Immature natural killer cell (primary cell): ENCODE results near the gene MYO15A. TPM values are rescaled to one million over a fixed set of nuclear protein-coding genes. Genes with fewer than 3 reads are reported as not detected.
A peak's percentile ranks its signal among the peaks of the same experiment; 100 is the strongest.

Experiments
- DNase-seq, 3 donors: peaks; one replicate each; pipeline ENCODE4 v3.0.0; 2022; ENCODE audit warnings: mixed read lengths in 1 of 3
- H3K27ac Mint-ChIP-seq, 6 donors: one replicate each; pipeline ENCODE4 v1.8.0; 2020; ENCODE audit warnings: mixed read lengths in 6 of 6, mild to moderate bottlenecking in 5 of 6, inconsistent platforms in 4 of 6, moderate library complexity in 3 of 6
- H3K27me3 Mint-ChIP-seq, 3 donors: one replicate each; pipeline ENCODE4 v1.8.0; 2020 to 2021; ENCODE audit warnings: low read depth in 3 of 3, mild to moderate bottlenecking in 3 of 3, mixed read lengths in 3 of 3, moderate library complexity in 3 of 3, inconsistent platforms in 1 of 3
- H3K36me3 Mint-ChIP-seq, 3 donors: one replicate each; pipeline ENCODE4 v1.8.0; 2020; ENCODE audit warnings: mixed read lengths in 3 of 3, inconsistent platforms in 2 of 3, mild to moderate bottlenecking in 2 of 3
- H3K4me1 Mint-ChIP-seq, 2 donors: one replicate each; pipeline ENCODE4 v1.8.0; 2020; ENCODE audit warnings: inconsistent platforms in 2 of 2, mild to moderate bottlenecking in 2 of 2, mixed read lengths in 2 of 2, moderate library complexity in 1 of 2
- H3K4me3 Mint-ChIP-seq, 5 donors: one replicate each; pipeline ENCODE4 v1.8.0; 2020; ENCODE audit warnings: mild to moderate bottlenecking in 5 of 5, mixed read lengths in 5 of 5, inconsistent platforms in 3 of 5, moderate library complexity in 3 of 5
- H3K9me3 Mint-ChIP-seq, 6 donors: one replicate each; pipeline ENCODE4 v1.8.0; 2020; ENCODE audit warnings: mild to moderate bottlenecking in 6 of 6, mixed read lengths in 6 of 6, inconsistent platforms in 4 of 6, moderate library complexity in 3 of 6
- polyA plus RNA-seq, 3 donors: library from polyadenylated mRNA; unstranded; fragments of 300-500 nt; fragmentation: Illumina TruSeq; gene quantifications; one replicate each; pipeline ENCODE4 v1.2.3, GENCODE V29; 2021

MYO15A gene
- polyA plus RNA-seq, 3 donors from 2014 or later, result 0.13 to 0.29 TPM; not detected in 1

- H3K36me3 Mint-ChIP-seq, result no peaks in the 10 kb centered on the region
- no peak for DNase-seq
- no peaks in the 10 kb centered on the region for H3K9me3 Mint-ChIP-seq
- peaks cover 0 to 2% (median under 1%) of the 10 kb centered on the region in 3 donors for H3K27me3 Mint-ChIP-seq
- no peak overlapping the region for H3K4me3 Mint-ChIP-seq
- peak overlapping the region in 2 of 6 donors; percentile 25 to 55 for H3K27ac Mint-ChIP-seq
- peaks cover 7 to 8% of the 10 kb centered on the region in 2 donors for H3K4me1 Mint-ChIP-seq
Measured at GRCh38 chr17:18161207-18162145, 52.9 kb downstream of the MYO15A start.

DNA sequence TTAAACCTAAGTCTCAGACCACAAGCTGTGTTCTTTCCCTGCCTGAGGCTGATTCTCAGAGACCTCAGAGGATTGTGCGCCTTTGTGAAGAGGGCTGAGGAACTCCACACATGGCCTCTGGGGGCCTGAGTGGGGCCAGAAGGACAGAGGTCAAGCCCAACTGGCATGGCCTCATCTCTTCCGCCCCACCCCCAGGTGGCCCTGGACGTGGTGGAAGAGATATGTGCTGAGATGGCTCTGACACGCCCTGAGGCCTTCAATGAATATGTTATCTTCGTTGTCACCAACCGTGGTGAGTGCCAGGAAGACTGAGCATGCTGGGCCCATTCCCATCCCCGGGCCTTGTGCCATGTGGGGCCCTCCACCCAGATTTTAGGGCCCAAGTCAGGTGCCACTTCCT is 55.0 kb downstream of the MYO15A start:
- no peaks in the 10 kb centered on the region for H3K9me3 Mint-ChIP-seq
- H3K4me1 Mint-ChIP-seq, result peaks cover 0 to 3% of the 10 kb centered on the region in 2 donors
- no peak for DNase-seq
- H3K4me3 Mint-ChIP-seq, result no peak overlapping the region
- no peaks in the 10 kb centered on the region for H3K36me3 Mint-ChIP-seq
- H3K27ac Mint-ChIP-seq, result no peak overlapping the region
- H3K27me3 Mint-ChIP-seq, result peaks cover 0 to 2% (median 1%) of the 10 kb centered on the region in 3 donors

DNA sequence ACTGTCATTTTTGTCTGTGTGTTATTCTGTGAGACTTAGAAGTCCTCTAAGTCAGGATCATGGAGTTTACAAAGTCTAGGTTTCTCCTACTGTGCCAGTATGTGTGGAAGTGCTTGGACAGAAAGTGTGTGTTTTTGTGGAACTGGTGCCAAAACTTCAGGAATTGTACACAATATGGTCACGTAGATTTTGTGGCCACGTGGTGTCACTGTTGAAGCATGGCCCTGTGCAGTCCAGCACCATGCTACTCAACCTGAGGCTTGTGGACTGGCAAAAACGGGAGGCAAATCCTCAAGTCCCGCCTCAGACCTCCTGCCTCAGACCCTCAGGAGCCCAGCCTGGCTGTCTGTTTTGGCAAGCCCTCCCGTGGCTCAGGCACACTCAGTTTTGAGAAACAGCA is 58.3 kb downstream of the MYO15A start:
- Mint-ChIP-seq H3K4me1 (no peaks in the 10 kb centered on the region), H3K27ac (no peak overlapping the region), H3K4me3 (no peak overlapping the region), H3K27me3 (peaks cover 0 to 4% (median 1%) of the 10 kb centered on the region in 3 donors), H3K9me3 (no peaks in the 10 kb centered on the region), H3K36me3 (no peaks in the 10 kb centered on the region)
- DNase-seq, result no peak

DNA sequence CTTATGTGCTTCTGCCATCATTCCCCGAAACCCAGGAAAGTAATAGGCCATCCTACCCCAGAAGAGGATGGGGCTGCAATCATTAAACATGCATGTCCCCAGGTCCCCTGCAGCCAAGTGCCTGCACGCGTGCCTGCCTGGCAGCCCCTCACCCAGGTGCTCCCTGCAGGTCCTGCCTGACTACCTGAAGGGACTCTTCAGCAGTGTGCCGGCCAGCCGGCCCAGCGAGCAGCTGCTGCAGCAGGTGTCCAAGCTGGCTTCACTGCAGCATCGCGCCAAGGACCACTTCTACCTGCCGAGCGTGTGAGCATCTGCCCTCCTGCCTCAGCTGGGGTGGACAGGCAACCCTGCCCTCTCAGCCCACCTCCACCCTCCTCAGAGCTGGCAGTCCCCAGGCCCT is 58.9 kb downstream of the MYO15A start:
- H3K4me3 Mint-ChIP-seq, result no peak overlapping the region
- H3K4me1 Mint-ChIP-seq, result no peaks in the 10 kb centered on the region
- no peaks in the 10 kb centered on the region for H3K36me3 Mint-ChIP-seq
- peaks cover 0 to 4% (median 1%) of the 10 kb centered on the region in 3 donors for H3K27me3 Mint-ChIP-seq
- H3K9me3 Mint-ChIP-seq, result no peaks in the 10 kb centered on the region
- DNase-seq, result no peak
- no peak overlapping the region for H3K27ac Mint-ChIP-seq

DNA sequence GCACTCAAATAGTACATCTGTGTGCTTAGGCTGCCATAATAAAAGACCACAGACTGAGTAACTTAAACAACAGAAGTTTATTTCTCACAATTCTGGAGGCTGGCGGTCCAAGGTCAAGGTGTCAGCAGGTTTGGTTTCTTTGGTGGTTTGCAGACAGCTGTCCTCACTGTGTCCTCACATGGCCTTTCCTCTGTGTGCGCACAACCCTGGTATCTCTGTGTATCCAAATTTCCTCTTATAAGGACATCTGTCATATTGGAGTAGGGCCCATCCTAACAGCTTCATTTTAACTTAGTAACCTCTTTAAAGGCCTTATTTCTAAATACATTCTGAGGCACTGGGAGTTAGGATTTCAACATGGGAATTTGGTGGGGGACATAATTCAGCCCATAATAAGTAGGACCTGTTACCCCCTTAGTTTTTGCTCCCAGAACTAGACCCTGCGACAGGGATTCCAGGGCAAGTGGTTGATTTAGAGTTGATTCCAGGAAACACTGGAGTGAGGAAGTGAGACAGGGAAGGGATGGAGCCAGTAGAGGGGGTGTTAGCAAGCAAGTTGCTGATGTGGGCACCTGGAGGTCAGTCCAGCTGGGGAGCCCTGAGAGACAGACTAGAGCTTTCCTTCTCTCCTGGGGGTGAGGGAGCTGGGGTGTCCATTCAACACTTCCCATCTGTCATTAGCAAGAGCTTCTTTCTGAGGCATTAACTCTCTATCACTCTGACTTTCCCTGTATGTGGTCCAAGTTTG is 64.1 kb downstream of the MYO15A start:
- Mint-ChIP-seq H3K9me3 (no peaks in the 10 kb centered on the region), H3K4me3 (no peak overlapping the region), H3K4me1 (no peaks in the 10 kb centered on the region), H3K27me3 (peaks cover 0 to 7% (median 2%) of the 10 kb centered on the region in 3 donors), H3K36me3 (peaks cover 0 to 4% (median 0%) of the 10 kb centered on the region in 3 donors), H3K27ac (no peak overlapping the region)
- DNase-seq, result no peak

- Mint-ChIP-seq H3K27ac (no peak overlapping the region), H3K4me3 (no peak overlapping the region), H3K27me3 (peaks cover 0 to 7% (median 2%) of the 10 kb centered on the region in 3 donors), H3K9me3 (no peaks in the 10 kb centered on the region), H3K4me1 (no peaks in the 10 kb centered on the region), H3K36me3 (peaks cover 0 to 4% (median 0%) of the 10 kb centered on the region in 3 donors)
- DNase-seq, result no peak
Measured at GRCh38 chr17:18173740-18174139, 65.2 kb downstream of the MYO15A start.

- Mint-ChIP-seq H3K36me3 (peaks cover 0 to 4% (median 0%) of the 10 kb centered on the region in 3 donors), H3K27me3 (peaks cover 0 to 9% (median 2%) of the 10 kb centered on the region in 3 donors), H3K27ac (no peak overlapping the region), H3K9me3 (no peaks in the 10 kb centered on the region), H3K4me3 (no peak overlapping the region), H3K4me1 (no peaks in the 10 kb centered on the region)
- no peak for DNase-seq
Measured at GRCh38 chr17:18176176-18176575, 67.6 kb downstream of the MYO15A start.

- DNase-seq, result no peak
- Mint-ChIP-seq H3K9me3 (no peaks in the 10 kb centered on the region), H3K27ac (peak overlapping the region in 1 of 6 donors; percentile 40), H3K27me3 (peaks cover 0 to 9% (median 2%) of the 10 kb centered on the region in 3 donors), H3K4me1 (peaks cover 2 to 3% of the 10 kb centered on the region in 2 donors), H3K36me3 (peaks cover 0 to 4% (median 0%) of the 10 kb centered on the region in 3 donors), H3K4me3 (no peak overlapping the region)
Measured at GRCh38 chr17:18177133-18177532, 68.6 kb downstream of the MYO15A start.

DNA sequence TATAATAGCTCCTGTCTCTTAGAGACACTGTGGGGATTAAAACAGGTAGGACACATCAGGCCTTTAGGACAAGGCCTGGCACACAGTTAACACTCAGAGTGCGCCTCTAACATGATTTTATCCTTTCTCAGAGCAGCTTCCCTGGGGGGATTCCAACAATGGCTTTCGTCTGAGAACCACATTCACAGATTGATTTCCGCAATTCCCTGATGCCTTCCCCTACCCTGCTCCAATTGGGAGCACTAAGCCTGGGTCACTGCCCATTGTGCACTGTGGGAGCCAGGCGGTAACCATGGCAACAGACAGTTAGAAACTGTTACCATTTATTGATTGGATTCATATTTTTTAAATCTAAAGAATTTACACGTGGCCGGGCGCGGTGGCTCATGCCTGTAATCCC is 69.2 kb downstream of the MYO15A start:
- no peak for DNase-seq
- no peak overlapping the region for H3K27ac Mint-ChIP-seq
- peaks cover 0 to 4% (median 0%) of the 10 kb centered on the region in 3 donors for H3K36me3 Mint-ChIP-seq
- H3K4me3 Mint-ChIP-seq, result no peak overlapping the region
- H3K4me1 Mint-ChIP-seq, result peaks cover 7 to 8% of the 10 kb centered on the region in 2 donors
- peaks cover 0 to 9% (median 2%) of the 10 kb centered on the region in 3 donors for H3K27me3 Mint-ChIP-seq
- no peaks in the 10 kb centered on the region for H3K9me3 Mint-ChIP-seq

DNA sequence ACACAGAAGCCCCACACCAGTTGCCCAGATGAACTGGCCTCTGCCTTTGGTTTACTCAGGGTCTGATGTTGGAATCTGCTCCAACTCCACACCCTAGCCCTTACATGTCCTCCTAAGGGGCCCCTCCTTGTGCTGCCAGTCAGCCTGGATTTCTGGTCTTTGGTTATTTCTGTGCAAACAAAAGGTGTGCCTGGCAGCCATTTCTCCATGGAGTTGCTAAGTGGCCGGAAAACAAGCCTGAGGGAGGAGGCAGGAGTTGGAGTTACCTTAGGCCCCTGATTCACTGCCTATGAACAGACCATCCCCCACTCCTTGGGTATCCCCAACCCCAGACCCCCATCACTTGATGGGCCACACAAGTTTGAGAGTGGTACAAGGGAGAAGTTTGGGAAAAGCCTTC is 70.6 kb downstream of the MYO15A start:
- Mint-ChIP-seq H3K4me1 (peaks cover 8 to 12% of the 10 kb centered on the region in 2 donors), H3K4me3 (no peak overlapping the region), H3K36me3 (peaks cover 0 to 4% (median 0%) of the 10 kb centered on the region in 3 donors), H3K27me3 (peaks cover 6 to 17% (median 7%) of the 10 kb centered on the region in 3 donors), H3K9me3 (no peaks in the 10 kb centered on the region), H3K27ac (peak overlapping the region in 1 of 6 donors; percentile 46)
- DNase-seq, result no peak

DNA sequence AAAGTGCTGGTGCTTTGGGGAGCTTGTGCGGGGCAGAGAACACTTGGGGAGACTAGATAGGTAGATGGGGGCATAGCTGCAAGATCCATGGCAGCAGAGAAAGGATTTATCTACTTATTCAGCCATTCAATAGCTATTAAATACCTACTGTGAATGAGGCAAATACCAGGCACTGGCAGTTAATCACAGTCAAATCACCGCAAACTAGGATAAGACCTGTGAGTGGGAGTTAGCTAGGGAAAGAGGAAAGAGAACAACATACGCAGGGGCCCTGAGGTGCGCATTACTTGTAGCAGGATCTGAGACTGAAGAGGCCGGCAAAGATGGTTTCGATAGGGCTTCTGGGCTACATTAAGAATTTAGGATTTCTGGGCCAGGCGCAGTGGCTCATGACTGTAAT is 71.2 kb downstream of the MYO15A start:
- H3K4me3 Mint-ChIP-seq, result peak overlapping the region in 2 of 5 donors; percentile 9 to 21
- peaks cover 0 to 4% (median 0%) of the 10 kb centered on the region in 3 donors for H3K36me3 Mint-ChIP-seq
- no peak for DNase-seq
- no peaks in the 10 kb centered on the region for H3K9me3 Mint-ChIP-seq
- H3K27ac Mint-ChIP-seq, result peak overlapping the region in 2 of 6 donors; percentile 9 to 46
- H3K4me1 Mint-ChIP-seq, result peaks cover 13 to 16% of the 10 kb centered on the region in 2 donors
- H3K27me3 Mint-ChIP-seq, result peaks cover 11 to 23% (median 11%) of the 10 kb centered on the region in 3 donors

GRCh38 chr17:18181358-18181757 is 72.8 kb downstream of the MYO15A start:
- Mint-ChIP-seq H3K9me3 (no peaks in the 10 kb centered on the region), H3K27ac (peak overlapping the region in 5 of 6 donors; percentile 8 to 99 (median 97)), H3K4me1 (peaks cover 29 to 31% of the 10 kb centered on the region in 2 donors), H3K4me3 (peak overlapping the region in 4 of 5 donors; percentile 30 to 96 (median 65)), H3K36me3 (no peaks in the 10 kb centered on the region), H3K27me3 (peaks cover 11 to 20% (median 14%) of the 10 kb centered on the region in 3 donors)
- DNase-seq, result no peak

GRCh38 chr17:18182110-18182977 is 73.8 kb downstream of the MYO15A start:
- H3K36me3 Mint-ChIP-seq, result no peaks in the 10 kb centered on the region
- peaks cover 39 to 41% of the 10 kb centered on the region in 2 donors for H3K4me1 Mint-ChIP-seq
- H3K9me3 Mint-ChIP-seq, result no peaks in the 10 kb centered on the region
- DNase-seq, result no peak
- H3K27me3 Mint-ChIP-seq, result peaks cover 11 to 18% (median 14%) of the 10 kb centered on the region in 3 donors
- peak overlapping the region; percentile 96 to 99 (median 98) for H3K27ac Mint-ChIP-seq
- peak overlapping the region; percentile 92 to 97 (median 94) for H3K4me3 Mint-ChIP-seq
